Neural progenitor cell (in vitro differentiated cells): ENCODE results near the gene PTPRN2.

Source experiments
- CTCF ChIP-seq: fragments of 200-600 bp; sonication (generic); IDR thresholded peaks from 2 replicates; pipeline ENCODE4 v1.5.1; 2017; ENCODE audit warnings: antibody characterized with exemption, mild to moderate bottlenecking
- EZH2 ChIP-seq: fragments of 200-600 bp; sonication (generic); IDR thresholded peaks from 2 replicates; pipeline ENCODE4 v1.6.1; 2017; ENCODE audit warnings: antibody characterized with exemption, mild to moderate bottlenecking, moderate library complexity
- EZH2phosphoT487 ChIP-seq: fragments of 200-600 bp; sonication (generic); IDR thresholded peaks from 2 replicates; pipeline ENCODE4 v1.6.1; 2017; ENCODE audit warnings: antibody characterized with exemption

GRCh38 chr7:158075633-158076001 lies 512.0 kb downstream of the PTPRN2 start:
- TF ChIP-seq EZH2: no peak
- no peak for TF ChIP-seq CTCF
- TF ChIP-seq EZH2phosphoT487: no peak
